Activated naive CD4-positive, alpha-beta T cell treated with anti-CD3 and anti-CD28 coated beads, Interleukin-2, amount 50 U/mL, for 72 hours (primary cell): ENCODE data around the gene CMYA5. TPM values are rescaled to one million over a fixed set of nuclear protein-coding genes. Genes with fewer than 3 reads are reported as not detected.
"Not testable (repeated sequence)": the region's sequence is repeated elsewhere in the genome, so short reads cannot be mapped to it uniquely, and the experiment has no call there.

Source experiments
- ATAC-seq, 2 donors: fragments of 150-1000 bp; cut with Tn5 transposase; 2 replicates each; pipeline ENCODE4 v1.10.0; 2021; ENCODE audit warnings: mild to moderate bottlenecking in 2 of 2, moderate library complexity in 2 of 2
- DNase-seq, 2 donors: peaks; one replicate each; pipeline ENCODE4 v3.0.0; 2021 to 2022; ENCODE audit warnings: low spot score in 2 of 2
- H3K27ac Mint-ChIP-seq, 2 donors: one replicate each; pipeline ENCODE4 v1.8.0; 2022; ENCODE audit warnings: mild to moderate bottlenecking in 2 of 2, mixed read lengths in 2 of 2
- H3K36me3 Mint-ChIP-seq, 2 donors: one replicate each; pipeline ENCODE4 v1.8.0; 2022; ENCODE audit warnings: mixed read lengths in 2 of 2
- H3K9me3 Mint-ChIP-seq, 2 donors: one replicate each; pipeline ENCODE4 v1.8.0; 2022; ENCODE audit warnings: mixed read lengths in 2 of 2
- total RNA-seq, 2 donors: library from RNA; stranded (reverse); gene quantifications; one replicate each; pipeline ENCODE4 v1.2.3, GENCODE V29; 2022

Gene CMYA5
- total RNA-seq: under 1 TPM; 0.30 to 0.39 TPM

DNA sequence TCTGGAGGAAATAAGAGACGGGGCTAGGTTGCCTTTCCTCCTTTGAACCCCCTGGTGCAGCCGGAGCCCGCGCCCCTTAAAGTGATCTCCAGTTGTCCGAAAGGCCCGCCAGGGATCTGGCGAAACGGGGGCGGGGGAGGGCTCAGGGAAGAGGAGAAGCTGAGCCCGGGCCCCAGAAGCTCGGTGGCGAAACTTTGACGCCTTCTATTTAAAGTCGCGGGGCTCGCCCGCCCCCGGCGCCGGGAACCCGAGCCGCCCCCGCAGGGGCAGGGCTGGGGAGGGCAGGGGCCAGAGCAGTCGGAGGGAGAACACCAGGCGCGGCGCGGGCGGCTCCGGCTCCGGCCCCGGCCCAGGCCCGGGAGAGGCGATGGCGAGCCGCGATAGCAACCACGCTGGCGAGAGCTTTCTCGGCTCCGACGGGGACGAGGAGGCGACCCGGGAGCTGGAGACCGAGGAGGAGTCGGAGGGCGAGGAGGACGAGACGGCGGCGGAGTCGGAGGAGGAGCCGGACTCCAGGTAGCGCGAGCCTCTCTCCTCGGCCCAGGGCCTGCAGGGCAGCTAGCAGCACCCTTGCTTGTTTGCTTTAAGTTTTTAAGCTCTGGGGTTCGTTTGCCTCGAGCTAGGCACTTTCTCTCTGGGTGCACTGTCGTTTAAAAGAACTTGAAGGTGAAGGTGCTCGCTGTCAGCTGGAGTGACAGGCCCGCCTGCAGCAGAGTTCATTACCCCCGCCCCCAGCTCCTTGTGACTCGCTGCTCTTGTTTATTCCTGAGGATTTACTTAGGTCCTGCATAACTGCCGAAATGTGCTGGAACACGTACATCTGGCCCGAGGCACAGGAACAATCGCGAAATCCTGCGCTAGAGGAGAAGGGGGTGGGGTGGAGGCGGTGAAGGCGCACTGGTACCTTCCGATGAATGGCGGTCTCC, at the start of gene CMYA5:
CMYA5 (plus strand) TSS at position 296 of the 926 bp plus-strand sequence; CDS start at position 368, 72 bp downstream.
- Mint-ChIP-seq H3K27ac (peak within 1 kb of the TSS; percentile 25 to 69), H3K9me3 (peaks cover 5 to 8% of the 10 kb centered on the region in 2 donors), H3K36me3 (peaks cover 19 to 26% of the 10 kb centered on the region in 2 donors)
- DNase-seq (no peak), ATAC-seq (no peak)

DNA sequence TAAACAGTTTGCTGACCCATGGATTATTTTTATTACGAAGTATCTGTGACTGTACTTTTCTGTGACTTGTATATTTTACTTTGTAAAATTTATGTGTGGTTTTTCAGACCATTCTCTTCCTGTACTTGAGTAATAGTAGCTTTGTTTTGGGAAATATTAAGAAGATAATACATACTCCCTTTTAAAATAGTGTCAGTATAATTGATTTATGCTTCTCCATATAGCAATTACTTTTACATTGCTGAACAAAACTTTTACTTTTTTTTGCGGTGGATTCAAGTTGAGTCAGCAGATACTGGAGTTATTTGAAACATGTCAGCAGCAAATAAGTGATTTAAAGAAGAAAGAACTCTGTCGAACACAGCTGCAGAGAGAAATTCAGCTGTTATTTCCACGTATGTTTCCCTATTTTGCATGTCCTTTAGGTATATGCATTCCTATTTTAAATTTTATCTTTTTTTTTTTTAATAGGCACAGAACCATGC, 49.0 kb upstream of the CMYA5 start:
- Mint-ChIP-seq H3K27ac (no peak overlapping the region), H3K36me3 (peaks cover 14 to 17% of the 10 kb centered on the region in 2 donors), H3K9me3 (no peaks in the 10 kb centered on the region)
- DNase-seq: no peak
- no peak for ATAC-seq

DNA sequence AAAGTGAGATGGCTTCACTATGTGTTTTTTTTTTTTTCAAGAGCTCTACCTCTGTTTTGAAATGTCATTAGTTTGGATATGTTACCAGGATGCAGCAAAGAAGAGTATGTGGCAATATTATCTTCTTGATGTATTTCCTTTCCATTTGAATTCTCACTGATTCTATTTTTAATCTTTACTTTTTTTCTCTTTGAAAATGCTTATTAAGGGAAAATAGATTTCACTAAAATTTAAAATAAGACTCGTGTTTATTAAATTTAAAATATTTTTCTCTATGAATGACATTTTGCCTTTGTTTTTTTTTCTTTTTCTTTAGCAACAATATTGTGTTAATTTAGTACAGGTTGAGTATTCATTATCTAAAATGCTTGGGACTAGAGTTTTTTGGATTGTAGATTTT, 48.2 kb upstream of the CMYA5 start:
- no peaks in the 10 kb centered on the region for H3K9me3 Mint-ChIP-seq
- ATAC-seq: no peak
- no peak for DNase-seq
- H3K36me3 Mint-ChIP-seq: peaks cover 17 to 18% of the 10 kb centered on the region in 2 donors
- no peak overlapping the region for H3K27ac Mint-ChIP-seq

DNA sequence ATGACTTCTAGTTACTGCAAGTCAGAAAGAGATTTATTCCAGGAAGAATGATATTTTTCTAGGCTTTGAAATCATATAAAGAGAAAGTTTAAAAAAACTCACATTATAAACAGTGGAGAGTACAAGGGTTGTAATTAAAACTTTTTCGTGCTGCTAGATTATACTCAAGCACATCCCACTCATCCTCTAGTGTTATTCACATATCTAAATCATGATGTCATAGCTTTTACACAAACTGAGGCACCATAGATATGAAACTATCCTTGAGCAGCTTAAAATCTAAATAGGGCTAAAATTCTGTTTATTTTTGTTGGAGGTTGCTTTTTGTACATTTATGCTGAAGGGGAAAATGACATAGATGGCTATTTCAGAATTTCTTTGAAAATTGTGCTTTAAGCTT, 47.4 kb upstream of the CMYA5 start:
- no peak for ATAC-seq
- peaks cover 17 to 18% of the 10 kb centered on the region in 2 donors for H3K36me3 Mint-ChIP-seq

DNA sequence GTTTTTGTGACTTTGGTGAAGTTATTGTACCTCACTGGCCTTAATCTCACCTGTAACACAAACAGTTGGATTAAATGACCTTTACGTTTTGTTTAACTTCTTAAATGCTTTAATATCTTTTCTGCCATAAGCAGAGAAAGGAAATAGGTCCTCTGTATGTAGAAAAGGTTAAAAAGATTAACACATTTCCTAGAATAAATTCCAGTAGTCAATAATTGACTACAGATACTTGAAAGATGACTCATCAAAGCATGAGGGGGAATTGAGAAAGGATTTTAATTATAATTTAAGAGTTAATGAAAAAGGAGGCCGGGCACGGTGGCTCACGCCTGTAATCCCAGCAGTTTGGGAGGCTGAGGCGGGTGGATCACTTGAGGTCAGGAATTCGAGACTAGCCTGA, 35.8 kb upstream of the CMYA5 start:
- no peak for ATAC-seq
- H3K36me3 Mint-ChIP-seq: peaks cover 0 to 11% of the 10 kb centered on the region in 2 donors
- DNase-seq: no peak
- H3K27ac Mint-ChIP-seq: no peak overlapping the region
- no peaks in the 10 kb centered on the region for H3K9me3 Mint-ChIP-seq

More for the DNA sequence above, 47.4 kb upstream of the CMYA5 start:
- DNase-seq: no peak
- Mint-ChIP-seq H3K9me3 (no peaks in the 10 kb centered on the region), H3K27ac (no peak overlapping the region)

DNA sequence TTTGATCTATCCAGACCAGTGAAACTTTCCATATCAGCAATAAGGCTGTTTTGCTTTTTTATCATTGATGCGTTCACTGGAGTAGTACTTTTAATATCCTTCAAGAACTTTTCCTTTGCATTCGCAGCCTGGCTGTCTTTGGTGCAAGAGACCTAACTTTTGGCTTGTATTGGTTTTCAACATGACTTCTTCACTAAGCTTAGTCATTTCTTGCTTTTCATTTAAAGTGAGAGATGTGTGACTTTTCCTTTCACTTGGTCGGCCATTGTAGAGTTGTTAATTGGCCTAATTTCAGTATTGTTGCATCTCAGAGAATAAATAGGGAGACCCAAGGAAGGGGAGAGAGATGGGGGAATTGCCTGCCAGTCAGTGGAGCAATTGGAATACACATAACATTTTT, 26.4 kb upstream of the CMYA5 start:
- DNase-seq: no peak
- peak overlapping the region in 1 of 2 donors; percentile 9 for H3K27ac Mint-ChIP-seq
- H3K36me3 Mint-ChIP-seq: peaks cover 14 to 25% of the 10 kb centered on the region in 2 donors
- H3K9me3 Mint-ChIP-seq: no peaks in the 10 kb centered on the region
- ATAC-seq: peak in 1 of 2 donors; percentile 51

DNA sequence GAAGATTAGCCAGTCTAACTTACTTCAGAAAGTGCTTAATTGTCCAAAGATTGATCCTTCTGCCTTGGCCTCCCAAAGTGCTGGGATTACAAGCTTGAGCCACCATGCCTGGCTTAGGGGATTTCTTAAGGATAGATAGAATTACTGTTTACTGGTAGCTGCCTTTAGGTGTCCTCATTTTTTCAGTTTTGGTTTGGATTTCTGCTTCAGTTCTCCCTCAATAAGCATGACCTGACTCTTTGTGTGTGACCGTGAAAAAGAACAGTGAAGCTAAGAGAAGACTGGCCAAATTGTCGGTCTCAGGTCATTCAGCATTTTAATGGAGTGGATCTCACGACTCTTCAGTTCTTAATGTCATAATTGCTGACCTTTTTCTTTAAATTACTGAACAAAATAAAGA, 22.9 kb upstream of the CMYA5 start:
- DNase-seq: no peak
- no peak for ATAC-seq
- Mint-ChIP-seq H3K36me3 (peaks cover 17 to 23% of the 10 kb centered on the region in 2 donors), H3K27ac (no peak overlapping the region), H3K9me3 (no peaks in the 10 kb centered on the region)

DNA sequence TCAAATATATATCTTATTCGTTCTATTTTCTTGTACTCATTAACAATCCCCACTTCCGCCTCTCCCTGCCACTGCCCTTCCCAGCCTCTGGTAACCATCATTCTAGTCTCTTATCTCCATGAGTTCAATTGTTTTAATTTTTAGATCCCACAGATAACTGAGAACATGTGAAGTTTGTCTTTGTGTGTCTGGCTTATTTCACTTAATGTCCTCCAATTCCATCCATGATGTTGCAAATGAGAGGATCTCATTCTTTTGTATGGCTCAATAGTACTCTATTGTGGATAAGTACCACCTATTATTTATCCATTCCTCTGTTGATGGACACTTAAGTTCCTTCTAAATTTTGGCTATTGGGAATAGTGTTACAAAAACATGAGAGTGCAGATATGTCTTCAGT, 17.2 kb upstream of the CMYA5 start:
- Mint-ChIP-seq H3K9me3 (no peaks in the 10 kb centered on the region), H3K27ac (peak overlapping the region in 1 of 2 donors; percentile 3), H3K36me3 (peaks cover 12 to 19% of the 10 kb centered on the region in 2 donors)
- DNase-seq: no peak
- ATAC-seq: no peak

DNA sequence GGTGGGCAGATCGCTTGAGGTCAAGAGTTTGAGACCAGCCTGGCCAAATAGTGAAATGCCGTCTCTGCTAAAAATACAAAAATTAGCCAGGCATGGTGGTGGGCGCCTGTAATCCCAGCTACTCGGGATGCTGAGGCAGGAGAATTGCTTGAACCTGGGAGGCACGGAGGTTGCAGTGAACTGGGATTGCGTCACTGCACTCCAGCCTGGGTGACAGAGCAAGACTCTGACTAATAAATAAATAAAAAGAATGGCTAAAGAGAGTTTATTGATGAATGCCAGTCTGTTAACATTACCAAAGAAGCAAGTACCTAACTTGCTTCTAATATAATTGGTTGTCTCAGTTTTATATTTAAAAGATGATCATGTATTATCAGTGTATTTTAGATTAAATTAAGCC, 13.3 kb upstream of the CMYA5 start:
- not testable (repeated sequence) for DNase-seq, H3K9me3 Mint-ChIP-seq, H3K27ac Mint-ChIP-seq, ATAC-seq
- peaks cover 15 to 17% of the 10 kb centered on the region in 2 donors for H3K36me3 Mint-ChIP-seq

DNA sequence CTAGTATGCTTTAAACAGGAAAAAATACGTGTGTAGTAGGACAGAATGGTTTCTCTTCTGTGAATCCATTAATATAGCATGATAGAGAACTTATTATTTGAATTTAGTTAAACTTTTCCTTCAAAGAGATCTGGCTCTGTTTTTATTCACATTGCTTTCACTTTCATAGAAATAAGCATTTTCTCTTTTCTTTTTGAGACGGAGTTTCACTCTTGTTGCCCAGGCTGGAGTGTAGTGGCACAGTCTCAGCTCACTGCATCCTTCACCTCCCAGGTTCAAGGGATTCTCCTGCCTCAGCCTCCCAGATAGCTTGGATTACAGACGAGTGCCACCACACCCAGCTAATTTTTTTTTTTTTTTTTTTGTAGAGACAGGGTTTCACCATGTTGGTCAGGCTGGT, 7.5 kb upstream of the CMYA5 start:
- ATAC-seq, H3K9me3 Mint-ChIP-seq, DNase-seq: not testable (repeated sequence)
- peaks cover 25 to 45% of the 10 kb centered on the region in 2 donors for H3K36me3 Mint-ChIP-seq
- H3K27ac Mint-ChIP-seq: peak overlapping the region in 1 of 2 donors; percentile 29

DNA sequence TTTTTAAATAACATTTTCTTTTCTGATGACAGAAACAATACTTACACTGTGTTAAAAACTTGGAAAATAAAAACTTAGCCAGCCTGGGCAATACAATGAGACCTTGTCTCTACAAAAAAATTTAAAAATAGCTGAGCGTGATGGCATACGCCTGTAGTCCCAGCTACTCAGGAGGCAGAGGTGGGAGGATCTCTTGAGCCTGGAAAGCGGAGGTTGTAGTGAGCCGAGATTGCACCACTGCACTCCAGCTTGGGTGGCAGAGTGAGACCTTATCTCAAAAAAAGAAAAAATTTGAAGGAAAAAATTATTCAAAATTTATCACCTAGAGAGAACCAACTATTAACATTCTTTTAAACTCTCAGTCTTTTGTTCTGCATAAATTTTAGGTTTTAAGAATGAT, 4.9 kb upstream of the CMYA5 start:
- H3K36me3 Mint-ChIP-seq: peaks cover 37 to 61% of the 10 kb centered on the region in 2 donors
- no peak for ATAC-seq
- no peak overlapping the region for H3K27ac Mint-ChIP-seq
- H3K9me3 Mint-ChIP-seq: peaks cover 5 to 8% of the 10 kb centered on the region in 2 donors
- DNase-seq: no peak

DNA sequence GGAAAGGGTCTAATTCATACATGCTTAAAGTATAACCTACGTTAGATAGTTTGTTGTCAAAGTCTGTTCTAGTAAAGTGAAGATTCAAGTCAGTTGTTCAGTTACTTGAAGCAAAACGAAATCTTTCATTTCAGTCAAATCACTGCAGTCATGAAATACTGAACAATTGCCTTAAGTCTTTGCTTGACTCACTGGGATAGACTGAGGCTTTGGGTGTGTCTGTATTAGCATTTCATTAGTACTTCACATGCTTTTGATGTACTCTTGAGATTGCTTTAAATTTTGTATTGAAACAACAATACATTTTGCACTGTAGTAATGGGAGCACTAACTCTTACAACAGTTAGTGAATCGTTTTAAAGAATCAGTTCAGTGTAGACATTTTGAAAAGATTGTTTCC, 4.0 kb upstream of the CMYA5 start:
- DNase-seq (no peak), ATAC-seq (no peak)
- Mint-ChIP-seq H3K27ac (no peak overlapping the region), H3K36me3 (peaks cover 37 to 57% of the 10 kb centered on the region in 2 donors), H3K9me3 (peaks cover 5 to 8% of the 10 kb centered on the region in 2 donors)

DNA sequence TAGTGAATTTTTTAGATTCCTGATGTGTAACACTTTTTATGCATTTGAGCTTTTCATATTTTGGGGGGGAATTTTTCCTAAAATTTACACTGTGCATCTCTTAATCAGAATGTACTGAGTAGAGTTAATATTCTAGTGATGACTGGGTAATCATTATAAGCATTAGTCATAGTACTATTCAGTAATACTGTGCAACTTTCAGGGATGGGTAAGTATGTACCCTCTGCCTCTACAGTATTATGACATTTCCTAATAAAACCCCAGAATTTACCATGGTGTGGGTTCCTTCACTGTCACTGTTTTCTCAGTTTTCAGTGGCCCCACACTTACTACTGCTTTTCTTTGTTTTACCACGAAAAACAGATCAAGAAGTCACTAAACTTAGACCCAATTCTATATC, 2.8 kb upstream of the CMYA5 start:
- DNase-seq: no peak
- Mint-ChIP-seq H3K36me3 (peaks cover 31 to 46% of the 10 kb centered on the region in 2 donors), H3K9me3 (peaks cover 5 to 8% of the 10 kb centered on the region in 2 donors), H3K27ac (no peak overlapping the region)
- ATAC-seq: no peak

DNA sequence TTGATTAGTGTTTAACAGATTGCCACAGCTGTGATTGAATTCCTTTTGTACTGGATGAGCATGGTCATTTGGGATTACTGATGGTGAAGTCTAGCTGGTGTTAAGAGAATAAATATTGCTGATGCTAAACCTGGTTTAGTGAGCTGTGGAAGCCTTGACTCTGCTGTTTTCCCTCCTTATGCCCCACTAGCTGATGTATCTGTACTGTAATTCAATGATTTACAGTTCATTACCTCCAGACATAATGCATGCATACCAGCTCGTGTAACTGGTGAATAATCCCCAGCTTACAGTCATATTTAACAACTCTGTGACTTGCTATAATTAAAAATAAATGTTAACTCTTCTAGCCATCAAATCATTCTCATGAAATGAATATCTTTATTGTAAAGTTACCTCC, 1.7 kb upstream of the CMYA5 start:
- DNase-seq (no peak), ATAC-seq (no peak)
- Mint-ChIP-seq H3K36me3 (peaks cover 25 to 35% of the 10 kb centered on the region in 2 donors), H3K9me3 (peaks cover 5 to 8% of the 10 kb centered on the region in 2 donors), H3K27ac (peak overlapping the region in 1 of 2 donors; percentile 3)

DNA sequence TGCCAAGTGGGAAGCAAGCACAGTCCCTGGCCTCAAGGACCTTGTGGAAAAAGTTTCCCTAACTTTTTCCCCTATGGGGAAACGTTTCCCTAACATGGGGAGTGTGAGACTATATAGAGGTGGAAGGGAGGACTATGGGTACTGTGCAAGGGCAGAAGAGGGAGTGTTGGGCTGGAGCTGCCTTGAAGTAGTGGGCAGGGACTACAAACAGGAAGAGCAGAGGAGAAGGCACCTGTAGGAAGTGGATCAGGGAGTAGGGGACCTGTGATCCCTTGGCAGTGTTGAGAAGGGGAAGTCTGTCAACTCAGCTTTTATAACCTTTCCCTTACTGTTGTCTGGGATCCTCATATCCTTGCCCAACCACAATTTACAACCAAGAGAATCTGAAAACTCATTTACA, 1.4 kb downstream of the CMYA5 start:
- Mint-ChIP-seq H3K27ac (peak overlapping the region in 1 of 2 donors; percentile 69), H3K36me3 (peaks cover 19 to 25% of the 10 kb centered on the region in 2 donors), H3K9me3 (peaks cover 5 to 8% of the 10 kb centered on the region in 2 donors)
- no peak for DNase-seq
- ATAC-seq: no peak

DNA sequence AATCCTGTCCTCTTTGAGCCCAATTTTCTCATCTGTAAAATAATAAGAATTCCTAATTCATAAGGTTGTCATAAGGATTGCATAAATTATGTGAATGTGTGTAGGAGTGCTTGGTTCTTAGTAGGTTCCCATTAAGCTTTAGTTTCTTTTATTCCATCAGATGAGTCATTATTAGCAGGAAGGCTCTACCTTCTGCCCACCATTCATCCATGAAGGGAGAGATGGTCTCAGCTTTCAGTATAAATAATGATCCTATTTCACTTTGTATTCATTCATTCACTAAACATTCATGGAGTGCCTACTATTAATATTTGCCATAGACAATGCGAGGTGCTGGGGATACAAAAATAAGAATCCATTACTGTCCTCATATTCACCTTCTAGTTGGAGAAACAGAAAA, 3.0 kb downstream of the CMYA5 start:
- ATAC-seq (no peak), DNase-seq (no peak)
- Mint-ChIP-seq H3K27ac (no peak overlapping the region), H3K36me3 (peaks cover 8 to 12% of the 10 kb centered on the region in 2 donors), H3K9me3 (peaks cover 5 to 8% of the 10 kb centered on the region in 2 donors)

DNA sequence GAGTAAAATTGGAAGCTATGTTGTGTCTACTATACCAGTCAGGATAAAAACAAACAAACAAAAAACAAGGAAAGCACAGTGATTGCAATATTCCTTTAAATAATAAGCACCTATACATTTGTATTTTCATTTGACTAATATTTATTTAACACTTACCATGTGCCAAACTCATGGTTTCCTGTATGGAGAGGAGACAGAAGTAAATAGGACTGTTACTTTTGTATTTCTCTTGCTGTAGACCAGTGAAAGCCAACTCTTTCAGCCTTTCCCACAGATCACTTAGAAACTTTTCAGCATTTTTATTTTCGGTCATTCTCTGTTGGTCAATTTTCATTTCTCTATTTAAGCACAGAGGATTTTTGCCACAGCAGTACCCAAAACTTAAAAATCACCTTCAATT, 4.5 kb downstream of the CMYA5 start:
- DNase-seq (no peak), ATAC-seq (no peak)
- Mint-ChIP-seq H3K27ac (no peak overlapping the region), H3K9me3 (no peaks in the 10 kb centered on the region), H3K36me3 (no peaks in the 10 kb centered on the region)
